Measurements from ENCODE around the gene TNIP1. TPM values are rescaled to one million over a fixed set of nuclear protein-coding genes. Genes with fewer than 3 reads are reported as not detected.

TNIP1 gene
- total RNA-seq, 5 donors from 2014 or later (not counting 1 experiment from before 2014, with no cell fraction given), result 118 to 211 (median 170) TPM

DNA sequence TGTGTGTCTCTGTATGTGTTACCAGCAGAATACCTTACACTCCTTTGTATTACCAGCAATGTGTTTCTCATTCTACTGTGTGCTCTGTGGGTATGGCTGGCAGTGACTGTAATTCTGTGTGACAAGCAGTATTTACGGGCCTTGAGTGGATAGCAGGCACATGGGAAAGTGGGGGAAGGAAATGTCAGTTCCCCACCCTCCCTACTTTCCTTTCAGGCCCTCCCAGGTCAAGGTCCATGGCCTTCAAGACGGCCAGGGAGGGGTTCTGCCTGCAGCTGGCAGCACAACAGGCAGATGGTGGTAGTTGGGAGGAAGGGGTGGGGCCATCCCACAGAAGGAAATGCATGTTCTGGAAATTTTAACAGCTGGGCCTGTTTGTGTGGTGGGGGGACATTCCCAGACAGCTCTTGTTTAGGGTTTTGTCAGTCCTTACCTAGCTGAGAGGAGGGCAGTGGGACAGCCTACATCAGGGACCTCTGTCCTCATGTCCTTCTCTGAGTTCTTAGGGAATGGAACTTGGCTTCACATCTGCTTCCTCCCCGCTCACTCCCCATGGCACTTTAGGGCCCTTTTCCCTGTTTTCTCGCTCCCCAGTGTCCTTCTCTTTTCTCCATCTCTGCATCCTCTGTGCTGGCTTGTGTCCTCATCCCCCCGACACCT, 14.6 kb upstream of the TNIP1 start:
- peaks cover 5% of the 10 kb centered on the region for H3K36me3 Mint-ChIP-seq
- H3K4me1 ChIP-seq (ENCODE audit: control insufficient read depth in 1 of 2, extremely low read depth in 1 of 2, insufficient read depth in 2 of 2, low read length in 2 of 2), result peaks cover 13 to 75% of the 10 kb centered on the region in 2 experiments
- WGBS (ENCODE audit: insufficient coverage), result 56% methylated on average over 3 of the region's 5 CpGs
- DNase-seq, result no peak
- peak overlapping the region; percentile 79 to 91 for H3K27ac Mint-ChIP-seq
- no peak overlapping the region for H3K4me3 ChIP-seq (ENCODE audit: control insufficient read depth in 1 of 2, extremely low read depth in 1 of 2, low read length in 1 of 2)
- H3K9me3 Mint-ChIP-seq, result no peaks in the 10 kb centered on the region
- no peaks in the 10 kb centered on the region for H3K9me3 ChIP-seq
- ChIA-PET CTCF (interaction anchor here in 1 of 2 donors (0.6 kb wide), 1 partner anchor 54 kb away, joined by 4 read pairs; no protein-coding TSS in a partner anchor), POLR2A (no interaction called here)
- H3K27me3 ChIP-seq (replicated peaks in 1 of 2; ENCODE audit: control insufficient read depth in 2 of 2, extremely low read depth in 1 of 2, insufficient read depth in 2 of 2, low read length in 1 of 2), result no peaks in the 10 kb centered on the region
- peaks cover 7 to 17% of the 10 kb centered on the region in 2 donors for H3K36me3 ChIP-seq (ENCODE audit: control insufficient read depth in 2 of 2, extremely low read depth in 1 of 2, insufficient read depth in 1 of 2, low read length in 1 of 2)
- H3K4me3 Mint-ChIP-seq, result no peak overlapping the region
- ATAC-seq (replicated peaks in 1 of 4), result no peak
- H3K27ac ChIP-seq (ENCODE audit: low read length), result peak overlapping the region; percentile 63
- peaks cover 69 to 85% (median 82%) of the 10 kb centered on the region in 3 donors for H3K4me1 Mint-ChIP-seq
- H3K27me3 Mint-ChIP-seq, result no peaks in the 10 kb centered on the region

DNA sequence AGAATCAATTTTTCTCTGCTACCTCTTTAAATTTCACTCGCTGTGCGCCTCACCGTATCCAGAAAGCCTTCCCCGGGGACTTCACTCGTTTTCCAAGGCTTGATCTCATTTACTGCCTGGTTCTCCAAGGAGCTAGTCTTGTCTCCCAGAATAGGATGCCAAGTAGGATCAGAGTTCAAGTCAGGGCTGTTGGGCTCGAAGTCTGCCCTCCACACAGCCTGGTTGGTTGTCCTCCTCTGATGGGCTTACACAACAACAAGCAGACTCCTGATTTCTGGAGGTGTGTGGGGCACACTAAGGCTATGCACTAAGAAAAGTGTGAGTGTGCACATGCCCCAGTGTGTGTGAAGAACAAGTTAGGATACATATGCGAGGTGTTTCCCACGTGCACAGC, 14.0 kb upstream of the TNIP1 start:
- Histone ChIP-seq H3K27ac (ENCODE audit: low read length) (peak overlapping the region; percentile 63), H3K9me3 (no peaks in the 10 kb centered on the region), H3K4me3 (ENCODE audit: control insufficient read depth in 1 of 2, extremely low read depth in 1 of 2, low read length in 1 of 2) (no peak overlapping the region), H3K4me1 (ENCODE audit: control insufficient read depth in 1 of 2, extremely low read depth in 1 of 2, insufficient read depth in 2 of 2, low read length in 2 of 2) (peaks cover 13 to 70% of the 10 kb centered on the region in 2 experiments), H3K27me3 (replicated peaks in 1 of 2; ENCODE audit: control insufficient read depth in 2 of 2, extremely low read depth in 1 of 2, insufficient read depth in 2 of 2, low read length in 1 of 2) (no peaks in the 10 kb centered on the region), H3K36me3 (ENCODE audit: control insufficient read depth in 2 of 2, extremely low read depth in 1 of 2, insufficient read depth in 1 of 2, low read length in 1 of 2) (peaks cover under 1 to 12% of the 10 kb centered on the region in 2 donors)
- no peaks in the 10 kb centered on the region for H3K27me3 Mint-ChIP-seq
- CTCF ChIA-PET, result interaction anchor here in 1 of 2 donors (2.0 kb wide), 1 partner anchor 13 kb away, joined by 7 read pairs; the partner anchor contains the start of gene TNIP1
- peak overlapping the region; percentile 90 to 91 for H3K27ac Mint-ChIP-seq
- H3K9me3 Mint-ChIP-seq, result no peaks in the 10 kb centered on the region
- H3K4me3 Mint-ChIP-seq, result peak overlapping the region in 2 of 3 donors; percentile 29 to 61
- WGBS (ENCODE audit: insufficient coverage), result 97% methylated on average over 5 of the region's 8 CpGs
- DNase-seq, result peak in 1 of 35 experiments; percentile 19
- no peak for ATAC-seq (replicated peaks in 1 of 4)
- peaks cover 66 to 78% (median 77%) of the 10 kb centered on the region in 3 donors for H3K4me1 Mint-ChIP-seq
- POLR2A ChIA-PET, result no interaction called here
- H3K36me3 Mint-ChIP-seq, result no peaks in the 10 kb centered on the region

DNA sequence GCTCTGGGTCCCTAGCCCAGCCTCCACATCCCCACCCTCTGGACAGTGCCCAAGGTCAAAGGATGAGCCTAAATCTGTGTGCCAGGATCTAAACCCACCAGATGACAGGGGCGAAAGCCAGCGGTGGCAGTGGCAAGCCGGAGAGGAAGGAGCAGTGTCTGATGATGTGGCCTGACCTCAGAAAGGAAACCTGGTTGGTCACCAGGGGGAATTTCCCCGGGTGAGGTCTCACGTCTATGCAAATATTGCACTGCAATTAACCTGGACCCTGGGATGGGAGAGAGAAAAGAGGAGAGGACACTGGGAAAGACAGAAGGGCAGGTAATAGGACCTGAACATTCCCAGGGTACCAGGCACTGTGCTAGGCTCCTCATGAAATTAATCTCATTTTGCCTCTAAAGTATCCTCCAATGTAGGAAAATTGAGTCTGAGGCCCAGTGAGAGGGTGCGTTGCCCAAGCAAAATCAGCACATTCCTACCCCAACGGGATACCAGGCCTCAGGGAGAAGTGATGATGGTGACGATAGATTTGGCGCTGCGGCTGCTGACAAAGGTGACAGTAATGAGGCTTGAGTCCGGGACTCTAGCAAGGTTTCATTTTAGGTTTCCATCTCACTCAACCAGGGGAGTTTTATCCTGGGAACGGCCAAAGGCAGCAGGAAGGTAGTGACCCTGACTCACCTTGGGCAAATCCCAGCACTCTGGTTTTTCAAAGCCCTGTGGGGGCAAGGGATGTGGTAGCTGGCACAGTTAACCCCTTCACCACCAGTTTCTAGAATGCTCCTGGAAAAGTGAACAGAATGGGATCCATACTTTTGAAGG, 13.4 kb upstream of the TNIP1 start:
- Mint-ChIP-seq H3K27me3 (no peaks in the 10 kb centered on the region), H3K4me3 (peak overlapping the region; percentile 39 to 67 (median 61)), H3K27ac (peak overlapping the region; percentile 90 to 91), H3K9me3 (no peaks in the 10 kb centered on the region), H3K4me1 (peaks cover 61 to 72% (median 71%) of the 10 kb centered on the region in 3 donors), H3K36me3 (no peaks in the 10 kb centered on the region)
- ChIA-PET CTCF (interaction anchor here in 1 of 2 donors (2.0 kb wide), 1 partner anchor 13 kb away, joined by 7 read pairs; the partner anchor contains the start of gene TNIP1), POLR2A (no interaction called here)
- ATAC-seq (replicated peaks in 1 of 4) (peak; percentile 12 to 55 (median 42)), DNase-seq (peak in 30 of 35 experiments; percentile 19 to 75 (median 48))
- Histone ChIP-seq H3K27me3 (replicated peaks in 1 of 2; ENCODE audit: control insufficient read depth in 2 of 2, extremely low read depth in 1 of 2, insufficient read depth in 2 of 2, low read length in 1 of 2) (no peaks in the 10 kb centered on the region), H3K36me3 (ENCODE audit: control insufficient read depth in 2 of 2, extremely low read depth in 1 of 2, insufficient read depth in 1 of 2, low read length in 1 of 2) (peaks cover 0 to 8% of the 10 kb centered on the region in 2 donors), H3K27ac (ENCODE audit: low read length) (peak overlapping the region; percentile 63), H3K9me3 (no peaks in the 10 kb centered on the region), H3K4me1 (ENCODE audit: control insufficient read depth in 1 of 2, extremely low read depth in 1 of 2, insufficient read depth in 2 of 2, low read length in 2 of 2) (peaks cover 13 to 65% of the 10 kb centered on the region in 2 experiments), H3K4me3 (ENCODE audit: control insufficient read depth in 1 of 2, extremely low read depth in 1 of 2, low read length in 1 of 2) (peak overlapping the region in 1 of 2 donors; percentile 7)
- WGBS (ENCODE audit: insufficient coverage), result 10% methylated on average over 4 of the region's 12 CpGs

DNA sequence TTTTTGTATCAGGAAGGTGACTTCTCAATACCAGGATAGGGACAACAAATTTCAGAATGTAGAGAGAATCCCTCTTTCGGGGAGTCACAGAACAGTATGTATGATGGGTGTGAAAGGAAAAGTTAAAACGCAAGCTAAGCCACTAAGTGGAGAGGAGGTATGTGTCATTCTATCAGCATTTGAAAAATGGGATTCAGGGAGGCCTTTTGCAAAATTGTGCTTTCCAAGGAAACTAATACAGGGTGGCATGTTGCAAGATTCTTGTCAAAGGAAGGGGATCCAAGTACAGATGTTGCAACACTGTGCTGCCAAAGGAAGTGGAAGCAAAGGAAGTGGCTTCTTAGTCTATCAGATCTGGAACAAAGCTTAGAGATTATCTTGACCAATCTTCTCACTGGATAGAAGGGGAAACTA, 12.6 kb upstream of the TNIP1 start:
- no peaks in the 10 kb centered on the region for H3K9me3 ChIP-seq
- peak in 3 of 4 experiments; percentile 21 to 31 (median 21) for ATAC-seq (replicated peaks in 1 of 4)
- H3K27me3 ChIP-seq (replicated peaks in 1 of 2; ENCODE audit: control insufficient read depth in 2 of 2, extremely low read depth in 1 of 2, insufficient read depth in 2 of 2, low read length in 1 of 2), result no peaks in the 10 kb centered on the region
- peaks cover 13 to 57% of the 10 kb centered on the region in 2 experiments for H3K4me1 ChIP-seq (ENCODE audit: control insufficient read depth in 1 of 2, extremely low read depth in 1 of 2, insufficient read depth in 2 of 2, low read length in 2 of 2)
- H3K36me3 ChIP-seq (ENCODE audit: control insufficient read depth in 2 of 2, extremely low read depth in 1 of 2, insufficient read depth in 1 of 2, low read length in 1 of 2), result peaks cover 0 to 5% of the 10 kb centered on the region in 2 donors
- peak overlapping the region in 1 of 2 donors; percentile 7 for H3K4me3 ChIP-seq (ENCODE audit: control insufficient read depth in 1 of 2, extremely low read depth in 1 of 2, low read length in 1 of 2)
- no peaks in the 10 kb centered on the region for H3K9me3 Mint-ChIP-seq
- H3K27ac Mint-ChIP-seq, result peak overlapping the region; percentile 90 to 91
- peaks cover 53 to 65% (median 64%) of the 10 kb centered on the region in 3 donors for H3K4me1 Mint-ChIP-seq
- ChIA-PET POLR2A (interaction anchor here in 1 of 2 donors (0.7 kb wide), 1 partner anchor 10 kb away, joined by 3 read pairs; no protein-coding TSS in a partner anchor), CTCF (interaction anchor here (0.5 to 2.0 kb wide), 6 partner anchors 12 to 71 kb away, joined by 3 to 7 read pairs (median 3); partner anchors contain the start of gene TNIP1 (in 1 of the 2))
- peak overlapping the region; percentile 63 for H3K27ac ChIP-seq (ENCODE audit: low read length)
- WGBS (ENCODE audit: insufficient coverage), result 57% methylated on average over 1 of the region's 2 CpGs
- no peaks in the 10 kb centered on the region for H3K36me3 Mint-ChIP-seq
- peak in 1 of 35 experiments; percentile 55 for DNase-seq
- H3K27me3 Mint-ChIP-seq, result no peaks in the 10 kb centered on the region
- peak overlapping the region; percentile 39 to 67 (median 61) for H3K4me3 Mint-ChIP-seq

DNA sequence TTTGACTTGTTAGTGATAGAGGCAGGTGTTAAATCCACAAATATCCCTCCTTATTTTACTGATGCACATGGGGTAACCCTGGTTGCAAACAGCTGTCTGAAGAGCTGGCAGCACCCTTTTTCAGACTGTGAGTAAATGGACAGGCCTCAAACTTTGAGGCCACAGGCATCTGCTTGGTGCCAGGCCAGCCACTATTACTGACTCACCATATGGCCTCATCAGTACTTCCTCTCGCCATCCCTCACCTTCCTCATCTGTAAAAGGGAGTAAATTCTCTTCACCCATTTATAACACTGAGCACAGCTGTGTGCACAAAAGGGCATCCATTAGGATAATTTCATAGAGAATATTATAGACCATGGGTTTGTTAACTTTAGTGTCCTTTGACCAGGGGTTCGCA, 11.9 kb upstream of the TNIP1 start:
- POLR2A ChIA-PET, result no interaction called here
- no CpG with 5 or more reads among the region's 2 CpGs for WGBS (ENCODE audit: insufficient coverage)

DNA sequence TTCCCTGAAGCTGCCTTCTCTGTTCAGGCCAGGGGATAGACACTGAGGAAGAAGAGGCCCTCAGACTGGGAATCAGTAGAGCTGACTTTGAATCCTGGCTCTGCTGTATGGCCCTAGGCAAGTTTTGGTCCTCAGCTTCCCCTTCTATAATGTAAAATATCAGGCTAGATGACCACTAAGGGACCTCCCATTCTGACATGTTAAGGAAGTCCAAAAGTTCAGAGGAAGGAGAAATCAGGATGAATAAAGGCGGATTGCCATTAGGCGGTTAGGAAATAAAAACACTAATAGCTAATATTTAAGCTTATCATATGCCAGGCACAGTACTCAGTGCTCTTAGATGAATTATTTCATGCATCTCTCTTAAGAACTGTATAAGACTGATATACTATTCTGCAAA, 8.9 kb upstream of the TNIP1 start:
- no peak overlapping the region for H3K4me3 ChIP-seq (ENCODE audit: control insufficient read depth in 1 of 2, extremely low read depth in 1 of 2, low read length in 1 of 2)
- H3K4me3 Mint-ChIP-seq, result no peak overlapping the region
- H3K27ac Mint-ChIP-seq, result no peak overlapping the region
- H3K27me3 ChIP-seq (replicated peaks in 1 of 2; ENCODE audit: control insufficient read depth in 2 of 2, extremely low read depth in 1 of 2, insufficient read depth in 2 of 2, low read length in 1 of 2), result no peaks in the 10 kb centered on the region
- no peaks in the 10 kb centered on the region for H3K36me3 ChIP-seq (ENCODE audit: control insufficient read depth in 2 of 2, extremely low read depth in 1 of 2, insufficient read depth in 1 of 2, low read length in 1 of 2)
- peaks cover 24 to 53% of the 10 kb centered on the region in 2 experiments for H3K4me1 ChIP-seq (ENCODE audit: control insufficient read depth in 1 of 2, extremely low read depth in 1 of 2, insufficient read depth in 2 of 2, low read length in 2 of 2)
- WGBS (ENCODE audit: insufficient coverage), result no CpG with 5 or more reads among the region's 2 CpGs
- no peaks in the 10 kb centered on the region for H3K9me3 Mint-ChIP-seq
- no peaks in the 10 kb centered on the region for H3K27me3 Mint-ChIP-seq
- peaks cover 52 to 59% (median 52%) of the 10 kb centered on the region in 3 donors for H3K4me1 Mint-ChIP-seq
- DNase-seq, result no peak
- ATAC-seq (replicated peaks in 1 of 4), result no peak
- H3K27ac ChIP-seq (ENCODE audit: low read length), result no peak overlapping the region
- H3K36me3 Mint-ChIP-seq, result no peaks in the 10 kb centered on the region
- H3K9me3 ChIP-seq, result no peaks in the 10 kb centered on the region
- ChIA-PET CTCF (interaction anchor here (0.6 to 1.2 kb wide), 4 partner anchors 25 to 930 kb away, joined by 3 to 6 read pairs (median 4); no protein-coding TSS in a partner anchor), POLR2A (no interaction called here)

More for the DNA sequence above, 11.9 kb upstream of the TNIP1 start:
- ATAC-seq (replicated peaks in 1 of 4) (no peak), DNase-seq (no peak)
- no peaks in the 10 kb centered on the region for H3K9me3 ChIP-seq
- Mint-ChIP-seq H3K4me3 (no peak overlapping the region), H3K27me3 (no peaks in the 10 kb centered on the region), H3K4me1 (peaks cover 49 to 58% (median 58%) of the 10 kb centered on the region in 3 donors), H3K9me3 (no peaks in the 10 kb centered on the region), H3K27ac (peak overlapping the region in 1 of 2 donors; percentile 2), H3K36me3 (no peaks in the 10 kb centered on the region)
- no peak overlapping the region for H3K4me3 ChIP-seq (ENCODE audit: control insufficient read depth in 1 of 2, extremely low read depth in 1 of 2, low read length in 1 of 2)
- CTCF ChIA-PET, result interaction anchor here (0.5 to 2.0 kb wide), 7 partner anchors 11 to 71 kb away, joined by 3 to 7 read pairs (median 3); partner anchors contain the start of gene TNIP1 (in 1 of the 2)
- H3K4me1 ChIP-seq (ENCODE audit: control insufficient read depth in 1 of 2, extremely low read depth in 1 of 2, insufficient read depth in 2 of 2, low read length in 2 of 2), result peaks cover 13 to 51% of the 10 kb centered on the region in 2 experiments
- peaks cover 0 to 5% of the 10 kb centered on the region in 2 donors for H3K36me3 ChIP-seq (ENCODE audit: control insufficient read depth in 2 of 2, extremely low read depth in 1 of 2, insufficient read depth in 1 of 2, low read length in 1 of 2)
- no peak overlapping the region for H3K27ac ChIP-seq (ENCODE audit: low read length)
- no peaks in the 10 kb centered on the region for H3K27me3 ChIP-seq (replicated peaks in 1 of 2; ENCODE audit: control insufficient read depth in 2 of 2, extremely low read depth in 1 of 2, insufficient read depth in 2 of 2, low read length in 1 of 2)
